ACHN (cell line): ENCODE data around the gene AOX1.
"Not testable (repeated sequence)": the region's sequence is repeated elsewhere in the genome, so short reads cannot be mapped to it uniquely, and the experiment has no call there.

Source experiments
- DNase-seq: peaks from one replicate; pipeline ENCODE4 v3.0.0-alpha.2; 2015
- in situ Hi-C: cut with HindIII; loops from 2 replicates; pipeline ENCODE4 v1.10.0; 2017; ENCODE audit warnings: low sequenced_read_pairs, low pct_ligation_motif_present, low pct_unique_long_range_greater_than_20kb

AOX1 gene

GRCh38 chr2:200620606-200621390 lies 35.0 kb downstream of the AOX1 start:
- no peak for DNase-seq
- in situ Hi-C loops: no loop called here

- in situ Hi-C loops: no loop called here
These were observed 36.3 kb downstream of the AOX1 start for GRCh38 chr2:200622106-200622505.

GRCh38 chr2:200624026-200624425 lies 38.2 kb downstream of the AOX1 start:
- in situ Hi-C loops: no loop called here
- no peak for DNase-seq

More at GRCh38 chr2:200622106-200622505, 36.3 kb downstream of the AOX1 start:
- no peak for DNase-seq

- no peak for DNase-seq
- in situ Hi-C loops: no loop called here
These were observed 38.8 kb downstream of the AOX1 start for GRCh38 chr2:200624658-200625057.

GRCh38 chr2:200625282-200625681 lies 39.5 kb downstream of the AOX1 start:
- no peak for DNase-seq
- in situ Hi-C loops: no loop called here

GRCh38 chr2:200625958-200626363 lies 40.1 kb downstream of the AOX1 start:
- DNase-seq: no peak
- in situ Hi-C loops: no loop called here

- in situ Hi-C loops: no loop called here
- no peak for DNase-seq
These were observed 41.4 kb downstream of the AOX1 start for GRCh38 chr2:200627110-200627770.

- DNase-seq, in situ Hi-C loops: not testable (repeated sequence)
These were observed 42.6 kb downstream of the AOX1 start for GRCh38 chr2:200628461-200628860.

GRCh38 chr2:200631287-200631686 lies 45.5 kb downstream of the AOX1 start:
- in situ Hi-C loops: no loop called here
- no peak for DNase-seq

GRCh38 chr2:200634231-200634964 lies 48.6 kb downstream of the AOX1 start:
- no peak for DNase-seq
- in situ Hi-C loops: no loop called here

- DNase-seq: no peak
- in situ Hi-C loops: no loop called here
These were observed 49.4 kb downstream of the AOX1 start for GRCh38 chr2:200635251-200635650.

GRCh38 chr2:200637901-200638300 lies 52.1 kb downstream of the AOX1 start:
- in situ Hi-C loops: no loop called here
- DNase-seq: no peak

- in situ Hi-C loops: no loop called here
- DNase-seq: no peak
These were observed 54.4 kb downstream of the AOX1 start for GRCh38 chr2:200640176-200640575.

- in situ Hi-C loops: no loop called here
- DNase-seq: no peak
These were observed 55.1 kb downstream of the AOX1 start for GRCh38 chr2:200640901-200641300.

- DNase-seq, in situ Hi-C loops: not testable (repeated sequence)
These were observed 62.9 kb downstream of the AOX1 start for GRCh38 chr2:200648518-200649281.

GRCh38 chr2:200649724-200650123 lies 63.9 kb downstream of the AOX1 start:
- no peak for DNase-seq
- in situ Hi-C loops: no loop called here

- DNase-seq: no peak
- in situ Hi-C loops: no loop called here
These were observed 64.4 kb downstream of the AOX1 start for GRCh38 chr2:200650195-200650594.

GRCh38 chr2:200652158-200652557 lies 66.3 kb downstream of the AOX1 start:
- no peak for DNase-seq
- in situ Hi-C loops: no loop called here

- no peak for DNase-seq
- in situ Hi-C loops: no loop called here
These were observed 67.2 kb downstream of the AOX1 start for GRCh38 chr2:200653021-200653420.
